Tibial nerve (tissue), 4 donors: Measurements from ENCODE around the gene AMIGO3.
"Not testable (repeated sequence)": the region's sequence is repeated elsewhere in the genome, so short reads cannot be mapped to it uniquely, and the experiment has no call there.

Experiments
- EP300 ChIP-seq, 2 donors: sonication (generic); formaldehyde crosslinking; IDR thresholded peaks; one replicate each; pipeline ENCODE4 v1.6.1; 2017; ENCODE audit warnings: antibody characterized with exemption in 2 of 2, mild to moderate bottlenecking in 1 of 2
- POLR2A ChIP-seq, 2 donors: fragments of 450-650 bp; IDR thresholded peaks; one replicate each; pipeline ENCODE4 v1.6.1; 2017; ENCODE audit warnings: antibody characterized with exemption in 2 of 2, mild to moderate bottlenecking in 2 of 2, moderate library complexity in 2 of 2
- TF ChIP-seq, protein P1 (sequence below), 5 experiments: fragments of 200-600 bp in 3 of 5; fragments of 450-650 bp in 2 of 5; sonication (generic) in 3 of 5; IDR thresholded peaks; one replicate each; pipeline ENCODE4 v1.5.1; 2016 to 2019; ENCODE audit warnings: antibody characterized with exemption in 5 of 5, mild to moderate bottlenecking in 3 of 5, moderate library complexity in 2 of 5

DNA sequence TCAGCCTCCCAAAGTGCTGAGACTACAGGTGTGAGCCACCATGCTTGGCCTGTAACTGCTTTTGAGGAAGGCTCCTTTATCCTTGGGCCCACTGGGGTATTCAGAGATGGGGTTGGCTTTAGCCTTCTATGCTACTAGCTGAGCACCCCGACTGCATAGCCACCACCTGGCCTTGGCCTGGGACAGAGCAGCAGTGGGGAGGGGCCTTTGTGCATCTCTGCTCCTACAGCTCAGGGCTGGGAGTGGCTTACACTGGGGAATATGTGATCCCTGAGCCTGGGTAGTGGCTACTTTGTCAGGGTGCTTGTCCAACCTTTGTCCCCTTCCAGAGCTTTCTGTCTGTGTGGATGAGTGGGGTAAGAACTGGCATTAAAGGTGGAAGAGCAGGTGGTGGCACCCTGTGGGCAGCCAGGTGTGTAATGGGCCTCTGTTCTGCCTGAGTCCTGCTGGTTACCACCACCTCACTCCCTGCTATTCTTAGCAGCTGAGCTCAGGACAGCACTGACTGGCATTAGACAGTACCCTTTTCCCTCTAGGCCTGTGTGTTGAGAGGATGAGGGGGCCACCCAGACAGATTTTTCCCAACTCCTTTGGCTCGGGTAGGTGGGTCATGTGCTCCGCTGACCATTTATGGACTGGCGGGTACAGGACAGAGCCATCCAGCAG, 24.0 kb downstream of the AMIGO3 start:
- TF ChIP-seq, protein P1, sequence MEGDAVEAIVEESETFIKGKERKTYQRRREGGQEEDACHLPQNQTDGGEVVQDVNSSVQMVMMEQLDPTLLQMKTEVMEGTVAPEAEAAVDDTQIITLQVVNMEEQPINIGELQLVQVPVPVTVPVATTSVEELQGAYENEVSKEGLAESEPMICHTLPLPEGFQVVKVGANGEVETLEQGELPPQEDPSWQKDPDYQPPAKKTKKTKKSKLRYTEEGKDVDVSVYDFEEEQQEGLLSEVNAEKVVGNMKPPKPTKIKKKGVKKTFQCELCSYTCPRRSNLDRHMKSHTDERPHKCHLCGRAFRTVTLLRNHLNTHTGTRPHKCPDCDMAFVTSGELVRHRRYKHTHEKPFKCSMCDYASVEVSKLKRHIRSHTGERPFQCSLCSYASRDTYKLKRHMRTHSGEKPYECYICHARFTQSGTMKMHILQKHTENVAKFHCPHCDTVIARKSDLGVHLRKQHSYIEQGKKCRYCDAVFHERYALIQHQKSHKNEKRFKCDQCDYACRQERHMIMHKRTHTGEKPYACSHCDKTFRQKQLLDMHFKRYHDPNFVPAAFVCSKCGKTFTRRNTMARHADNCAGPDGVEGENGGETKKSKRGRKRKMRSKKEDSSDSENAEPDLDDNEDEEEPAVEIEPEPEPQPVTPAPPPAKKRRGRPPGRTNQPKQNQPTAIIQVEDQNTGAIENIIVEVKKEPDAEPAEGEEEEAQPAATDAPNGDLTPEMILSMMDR (IDR thresholded peaks at IDR 0.05) = not testable (repeated sequence)
- not testable (repeated sequence) for TF ChIP-seq EP300, POLR2A (IDR thresholded peaks at IDR 0.05)
